ENCODE results near the gene LAMB4. TPM values are rescaled to one million over a fixed set of nuclear protein-coding genes. Genes with fewer than 3 reads are reported as not detected.

Gene LAMB4
- total RNA-seq, 3 donors from 2014 or later, result not detected

- no peaks in the 10 kb centered on the region for H3K9me3 Mint-ChIP-seq
- H3K4me3 Mint-ChIP-seq, result no peak overlapping the region
- H3K36me3 Mint-ChIP-seq (ENCODE audit: insufficient read depth), result no peaks in the 10 kb centered on the region
- peaks cover 38% of the 10 kb centered on the region for H3K27me3 Mint-ChIP-seq (ENCODE audit: low read depth)
- DNase-seq (no peak), ATAC-seq (no peak)
- peaks cover 4% of the 10 kb centered on the region for H3K4me1 Mint-ChIP-seq (ENCODE audit: low read depth)
These were observed 133.9 kb downstream of the LAMB4 start for GRCh38 chr7:107996072-107996882.

DNA sequence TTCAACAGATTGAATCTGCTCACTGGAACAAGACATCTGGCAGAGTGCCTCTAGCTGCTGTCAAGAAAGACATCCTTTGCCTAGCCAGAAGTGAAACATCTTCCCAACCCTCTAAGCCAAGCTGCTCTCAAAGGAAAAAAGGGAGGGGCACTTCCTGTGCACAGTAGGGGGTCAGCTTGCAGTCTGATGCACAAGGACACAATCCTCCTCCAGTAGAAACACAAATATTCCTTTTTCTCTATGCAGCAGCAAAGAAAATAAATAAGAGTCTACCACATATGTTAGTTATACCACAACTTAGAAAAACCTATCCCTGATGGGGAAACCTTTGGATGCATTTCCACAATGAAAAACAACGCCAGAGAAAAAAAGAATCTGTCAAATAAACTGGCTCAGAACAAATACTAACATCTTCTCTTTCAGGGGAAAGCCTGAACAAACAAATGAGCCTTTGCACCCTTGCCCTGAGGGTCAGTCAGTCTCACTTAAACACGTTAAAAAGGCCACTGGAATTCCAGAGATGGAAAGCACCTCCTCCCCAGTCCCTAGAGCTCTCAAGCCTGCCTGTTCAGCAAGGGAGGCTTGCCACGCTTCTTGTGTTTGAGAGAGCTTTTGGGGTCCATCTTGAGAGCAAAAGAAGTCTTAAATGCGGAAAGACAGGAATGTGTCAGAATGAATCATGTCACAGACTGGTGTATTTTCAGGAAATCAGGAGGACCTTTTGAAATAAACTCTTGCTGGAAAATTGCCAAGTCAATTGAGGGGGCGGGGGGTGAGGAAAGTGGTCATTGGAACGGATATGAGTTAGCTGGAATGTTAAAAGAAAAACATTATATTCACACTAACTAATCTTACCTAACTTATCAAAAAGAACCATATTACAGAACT, 134.7 kb downstream of the LAMB4 start:
- Mint-ChIP-seq H3K4me1 (ENCODE audit: low read depth) (no peaks in the 10 kb centered on the region), H3K9me3 (no peaks in the 10 kb centered on the region)

GRCh38 chr7:107994421-107995030, 135.6 kb downstream of the LAMB4 start:
- H3K27me3 Mint-ChIP-seq (ENCODE audit: low read depth), result peaks cover 33% of the 10 kb centered on the region
- ATAC-seq, result no peak
- H3K9me3 Mint-ChIP-seq, result no peaks in the 10 kb centered on the region

More for the DNA sequence above, 134.7 kb downstream of the LAMB4 start:
- H3K36me3 Mint-ChIP-seq (ENCODE audit: insufficient read depth), result no peaks in the 10 kb centered on the region
- peaks cover 32% of the 10 kb centered on the region for H3K27me3 Mint-ChIP-seq (ENCODE audit: low read depth)
- H3K4me3 Mint-ChIP-seq, result no peak overlapping the region
- ATAC-seq (no peak), DNase-seq (no peak)

DNA sequence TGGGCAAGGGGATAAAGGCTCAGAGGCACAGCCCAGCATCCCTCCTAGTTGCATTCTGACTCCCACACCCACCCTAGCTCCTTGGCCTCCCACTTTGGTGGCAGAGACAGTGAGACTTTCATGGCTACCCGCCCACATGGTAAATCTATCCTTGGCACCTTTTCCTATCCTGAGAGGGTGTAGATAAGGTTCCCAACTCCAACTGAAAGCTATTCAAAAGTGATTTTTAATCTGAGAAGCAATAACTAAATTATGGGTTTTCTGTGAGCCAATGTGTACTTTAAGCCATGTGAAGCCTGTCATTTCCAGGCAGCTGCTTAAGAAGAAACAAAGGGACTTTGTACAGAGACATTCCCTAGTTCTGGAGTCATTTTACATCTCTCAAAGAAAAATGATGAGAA, 136.3 kb downstream of the LAMB4 start:
- ATAC-seq (no peak), DNase-seq (no peak)
- Mint-ChIP-seq H3K4me1 (ENCODE audit: low read depth) (no peaks in the 10 kb centered on the region), H3K4me3 (no peak overlapping the region), H3K36me3 (ENCODE audit: insufficient read depth) (no peaks in the 10 kb centered on the region), H3K27me3 (ENCODE audit: low read depth) (peaks cover 30% of the 10 kb centered on the region), H3K9me3 (no peaks in the 10 kb centered on the region)

More at GRCh38 chr7:107994421-107995030, 135.6 kb downstream of the LAMB4 start:
- DNase-seq, result no peak
- Mint-ChIP-seq H3K36me3 (ENCODE audit: insufficient read depth) (no peaks in the 10 kb centered on the region), H3K4me3 (no peak overlapping the region), H3K4me1 (ENCODE audit: low read depth) (no peaks in the 10 kb centered on the region)

DNA sequence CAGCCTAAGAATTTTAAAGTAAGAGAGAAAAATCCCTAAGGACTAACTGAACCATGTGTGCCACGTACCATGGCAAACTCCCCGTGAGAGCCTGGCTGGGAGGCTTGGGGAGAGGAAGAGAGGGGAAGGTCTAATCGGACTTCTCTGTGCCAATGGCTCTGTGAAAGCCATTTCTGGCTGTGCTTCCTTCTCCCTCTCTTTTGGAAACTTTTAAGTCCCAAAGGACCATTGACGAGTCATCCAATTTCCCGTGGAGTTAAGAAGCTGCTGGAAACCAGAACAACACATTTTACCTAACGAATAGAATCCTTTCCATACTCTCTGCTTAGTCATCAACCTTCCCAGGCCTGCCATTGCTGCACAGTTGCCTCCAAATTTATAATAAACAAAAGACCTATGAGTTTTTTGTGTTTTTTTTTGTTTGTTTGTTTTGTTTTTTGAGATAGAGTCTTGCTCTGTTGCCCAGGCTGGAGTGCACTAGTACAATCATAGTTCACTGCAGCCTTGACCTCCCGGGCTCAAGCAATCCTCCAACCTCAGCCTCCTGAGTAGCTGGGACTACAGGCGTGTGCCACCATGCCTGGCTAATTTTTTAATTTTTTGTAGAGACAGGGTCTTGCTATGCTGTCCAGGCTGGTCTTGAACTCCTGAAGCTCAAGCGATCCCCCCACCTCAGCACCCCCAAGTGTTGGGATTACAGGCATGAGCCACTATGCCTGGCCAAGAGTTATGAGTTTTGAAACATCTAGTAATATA, 140.4 kb downstream of the LAMB4 start:
- Mint-ChIP-seq H3K36me3 (ENCODE audit: insufficient read depth) (no peaks in the 10 kb centered on the region), H3K4me3 (no peak overlapping the region), H3K9me3 (no peaks in the 10 kb centered on the region), H3K27me3 (ENCODE audit: low read depth) (peaks cover 27% of the 10 kb centered on the region), H3K4me1 (ENCODE audit: low read depth) (no peaks in the 10 kb centered on the region)
- ATAC-seq (no peak), DNase-seq (no peak)

- Mint-ChIP-seq H3K4me3 (no peak overlapping the region), H3K4me1 (ENCODE audit: low read depth) (no peaks in the 10 kb centered on the region), H3K27me3 (ENCODE audit: low read depth) (peaks cover 10% of the 10 kb centered on the region), H3K9me3 (no peaks in the 10 kb centered on the region), H3K36me3 (ENCODE audit: insufficient read depth) (no peaks in the 10 kb centered on the region)
- DNase-seq (no peak), ATAC-seq (no peak)
These were observed 147.2 kb downstream of the LAMB4 start for GRCh38 chr7:107982918-107983389.

- Mint-ChIP-seq H3K4me3 (no peak overlapping the region), H3K27me3 (ENCODE audit: low read depth) (peaks cover 10% of the 10 kb centered on the region), H3K9me3 (no peaks in the 10 kb centered on the region), H3K36me3 (ENCODE audit: insufficient read depth) (no peaks in the 10 kb centered on the region), H3K4me1 (ENCODE audit: low read depth) (no peaks in the 10 kb centered on the region)
- DNase-seq (no peak), ATAC-seq (no peak)
These were observed 147.9 kb downstream of the LAMB4 start for GRCh38 chr7:107982042-107982840.

DNA sequence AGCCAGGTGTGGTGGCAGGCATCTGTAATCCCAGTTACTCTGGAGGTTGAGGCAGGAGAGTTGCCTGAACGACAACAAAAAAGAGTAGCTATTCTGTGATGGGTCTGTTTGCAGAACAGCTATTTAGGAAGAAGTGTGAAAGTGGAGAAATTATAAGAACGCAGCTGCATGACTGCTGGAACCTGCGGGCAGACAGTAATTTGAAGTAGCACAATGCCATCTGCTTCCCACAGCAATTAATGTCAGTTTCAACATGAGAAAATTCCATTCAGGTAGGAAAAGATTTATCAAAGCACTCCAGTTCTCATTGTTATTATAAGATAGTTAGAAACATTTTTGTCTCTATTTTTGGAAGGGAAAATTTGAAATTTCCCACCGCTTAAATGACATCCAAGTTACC, 148.7 kb downstream of the LAMB4 start:
- no peaks in the 10 kb centered on the region for H3K4me1 Mint-ChIP-seq (ENCODE audit: low read depth)
- H3K27me3 Mint-ChIP-seq (ENCODE audit: low read depth), result peaks cover 5% of the 10 kb centered on the region

DNA sequence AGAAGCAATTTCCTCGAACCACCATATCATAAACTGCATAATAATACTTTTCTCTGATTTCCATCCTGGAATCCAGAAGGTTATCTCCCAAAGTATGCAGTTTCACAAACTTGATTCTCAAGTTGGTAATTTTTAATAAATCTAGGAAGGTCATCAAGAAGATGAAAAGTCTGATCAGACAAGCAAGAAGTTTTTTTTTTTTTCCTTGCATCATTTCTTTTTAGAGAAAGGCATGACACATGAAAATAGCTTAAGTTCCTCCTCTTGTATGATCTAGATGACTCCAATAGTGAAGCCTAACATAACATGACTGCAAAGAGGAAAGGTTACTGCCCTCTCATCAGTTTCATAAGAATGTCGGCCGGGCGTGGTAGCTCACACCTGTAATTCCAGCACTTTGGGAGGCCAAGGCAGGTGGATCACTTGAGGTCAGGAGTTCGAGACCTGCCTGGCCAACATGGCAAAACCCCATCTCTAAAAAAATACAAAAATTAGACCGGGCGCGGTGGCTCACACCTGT, 149.4 kb downstream of the LAMB4 start:
- Mint-ChIP-seq H3K27me3 (ENCODE audit: low read depth) (peaks cover 5% of the 10 kb centered on the region), H3K4me1 (ENCODE audit: low read depth) (no peaks in the 10 kb centered on the region), H3K4me3 (no peak overlapping the region), H3K9me3 (no peaks in the 10 kb centered on the region), H3K36me3 (ENCODE audit: insufficient read depth) (no peaks in the 10 kb centered on the region)
- DNase-seq (no peak), ATAC-seq (no peak)

More for the DNA sequence above, 148.7 kb downstream of the LAMB4 start:
- H3K9me3 Mint-ChIP-seq, result no peaks in the 10 kb centered on the region
- no peak for ATAC-seq
- no peak overlapping the region for H3K4me3 Mint-ChIP-seq
- H3K36me3 Mint-ChIP-seq (ENCODE audit: insufficient read depth), result no peaks in the 10 kb centered on the region
- DNase-seq, result no peak

- Mint-ChIP-seq H3K4me1 (ENCODE audit: low read depth) (no peaks in the 10 kb centered on the region), H3K4me3 (no peak overlapping the region), H3K27me3 (ENCODE audit: low read depth) (peaks cover 8% of the 10 kb centered on the region), H3K36me3 (ENCODE audit: insufficient read depth) (no peaks in the 10 kb centered on the region), H3K9me3 (no peaks in the 10 kb centered on the region)
- DNase-seq (no peak), ATAC-seq (no peak)
These were observed 150.0 kb downstream of the LAMB4 start for GRCh38 chr7:107980171-107980570.

GRCh38 chr7:107978815-107979408, 151.2 kb downstream of the LAMB4 start:
- Mint-ChIP-seq H3K4me3 (no peak overlapping the region), H3K27me3 (ENCODE audit: low read depth) (peaks cover 3% of the 10 kb centered on the region), H3K36me3 (ENCODE audit: insufficient read depth) (no peaks in the 10 kb centered on the region), H3K9me3 (no peaks in the 10 kb centered on the region), H3K4me1 (ENCODE audit: low read depth) (no peaks in the 10 kb centered on the region)
- ATAC-seq (no peak), DNase-seq (no peak)

DNA sequence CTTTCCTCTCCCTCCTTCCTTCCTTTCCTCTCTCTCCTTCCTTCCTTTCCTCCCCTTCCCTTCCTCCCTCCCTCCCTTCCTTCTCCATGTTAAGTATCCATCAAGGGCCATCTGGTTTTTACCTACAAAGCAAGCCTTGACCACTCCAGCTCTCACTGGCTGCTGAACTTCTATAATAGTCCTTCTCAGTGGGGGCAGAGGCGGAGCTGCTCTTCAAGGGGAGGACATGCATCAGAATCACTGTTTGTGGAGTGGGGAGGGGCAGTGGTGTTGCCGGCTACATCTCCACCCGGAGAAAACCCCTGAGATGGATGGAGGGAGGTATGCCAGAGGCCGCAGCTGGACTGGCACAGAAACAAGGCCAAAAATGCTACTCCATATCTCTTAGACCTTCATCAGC, 153.1 kb downstream of the LAMB4 start:
- DNase-seq (no peak), ATAC-seq (no peak)
- no peaks in the 10 kb centered on the region for H3K4me1 Mint-ChIP-seq (ENCODE audit: low read depth)
- peaks cover 3% of the 10 kb centered on the region for H3K27me3 Mint-ChIP-seq (ENCODE audit: low read depth)
- no peaks in the 10 kb centered on the region for H3K36me3 Mint-ChIP-seq (ENCODE audit: insufficient read depth)
- no peaks in the 10 kb centered on the region for H3K9me3 Mint-ChIP-seq
- no peak overlapping the region for H3K4me3 Mint-ChIP-seq

GRCh38 chr7:107976620-107977019, 153.5 kb downstream of the LAMB4 start:
- Mint-ChIP-seq H3K27me3 (ENCODE audit: low read depth) (peaks cover 3% of the 10 kb centered on the region), H3K36me3 (ENCODE audit: insufficient read depth) (no peaks in the 10 kb centered on the region), H3K4me3 (no peak overlapping the region), H3K9me3 (no peaks in the 10 kb centered on the region), H3K4me1 (ENCODE audit: low read depth) (no peaks in the 10 kb centered on the region)
- DNase-seq (no peak), ATAC-seq (no peak)

Data from activated T-cell treated with anti-CD3 and anti-CD28 coated beads, Interleukin-2, amount 50 U/mL, for 4 hours (primary cell).